ENCODE results near the gene POLR3H.

The POLR3H gene

DNA sequence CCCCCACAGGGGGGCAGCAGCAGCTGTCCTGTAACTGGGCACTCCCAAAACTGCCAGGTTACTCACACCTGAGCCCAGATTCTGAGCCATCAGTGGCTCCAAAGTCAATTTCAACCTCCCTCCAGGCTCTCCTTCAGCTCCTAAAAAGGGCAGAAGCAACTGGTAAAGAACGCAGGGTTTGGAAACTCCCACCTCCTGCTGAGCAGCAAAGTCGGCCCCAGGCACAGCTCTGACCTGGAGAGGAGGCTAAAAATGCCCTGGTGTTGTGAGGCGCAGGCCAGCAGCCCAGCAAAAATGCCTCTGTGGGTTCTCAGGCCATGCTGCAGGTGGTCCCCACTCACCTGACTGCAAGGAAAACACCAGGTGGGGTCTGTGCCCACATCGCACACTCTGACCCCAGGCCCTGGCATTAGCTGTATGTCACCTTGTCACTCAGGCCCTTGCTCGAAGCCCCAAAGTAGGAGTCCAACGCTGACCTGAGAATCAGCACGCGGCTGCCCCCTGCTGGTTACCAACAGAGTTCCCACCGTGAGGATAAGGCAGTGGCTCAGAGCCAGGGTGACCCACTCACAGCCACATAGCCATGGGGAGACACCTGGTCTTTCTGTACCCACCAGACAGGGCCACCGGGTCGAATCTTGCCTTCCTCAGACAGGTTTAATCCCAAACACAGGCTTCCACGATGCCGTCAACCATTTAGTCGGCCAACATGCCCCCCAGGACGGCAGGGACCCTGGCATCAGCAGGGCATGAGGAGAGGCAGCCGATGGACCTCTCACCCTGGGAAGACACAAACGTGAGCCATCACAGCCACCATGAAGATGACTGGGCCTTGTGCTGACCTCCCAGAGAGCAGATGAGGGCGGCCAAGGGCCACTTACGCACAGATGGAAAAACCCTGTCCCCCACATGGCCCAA lies 11.1 kb downstream of the POLR3H start:
- DNase-seq: peak; percentile 28 to 82

DNA sequence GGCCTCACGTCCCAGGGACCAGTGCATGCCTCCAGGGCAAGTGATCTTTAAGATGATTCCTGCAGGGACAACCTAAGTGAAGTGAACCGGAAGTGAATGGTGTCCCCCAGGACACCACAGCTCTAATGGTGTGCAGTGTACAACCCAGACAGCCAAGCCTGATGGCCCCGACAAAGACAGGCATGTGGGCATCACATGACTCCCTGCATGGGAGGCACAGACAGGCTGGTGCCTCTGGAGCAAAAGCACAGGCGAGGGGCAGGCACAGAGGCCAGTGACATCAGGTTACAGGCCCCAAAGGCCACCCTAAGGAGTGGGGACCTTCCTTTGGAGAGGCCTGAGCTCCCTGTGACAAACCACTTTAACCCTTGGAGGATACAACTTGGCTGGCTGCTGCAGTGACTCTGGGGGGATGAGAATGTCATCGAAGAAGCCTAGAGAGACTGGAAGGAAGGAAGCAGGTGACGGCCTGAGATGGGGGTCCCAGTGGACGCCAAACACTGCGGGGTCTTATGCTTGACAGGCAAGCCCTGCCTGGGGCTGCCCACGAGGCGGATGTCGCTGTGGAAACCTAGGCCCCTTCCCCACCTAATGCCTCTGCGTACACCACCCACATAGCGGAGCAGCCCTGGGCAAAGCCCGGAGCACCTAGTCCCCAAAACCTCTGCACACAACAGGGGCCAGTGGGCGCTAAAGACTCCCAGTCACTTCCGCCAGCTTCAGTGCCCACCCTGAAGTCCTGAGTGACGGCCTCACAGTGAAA lies 12.4 kb downstream of the POLR3H start:
- DNase-seq: no peak

DNA sequence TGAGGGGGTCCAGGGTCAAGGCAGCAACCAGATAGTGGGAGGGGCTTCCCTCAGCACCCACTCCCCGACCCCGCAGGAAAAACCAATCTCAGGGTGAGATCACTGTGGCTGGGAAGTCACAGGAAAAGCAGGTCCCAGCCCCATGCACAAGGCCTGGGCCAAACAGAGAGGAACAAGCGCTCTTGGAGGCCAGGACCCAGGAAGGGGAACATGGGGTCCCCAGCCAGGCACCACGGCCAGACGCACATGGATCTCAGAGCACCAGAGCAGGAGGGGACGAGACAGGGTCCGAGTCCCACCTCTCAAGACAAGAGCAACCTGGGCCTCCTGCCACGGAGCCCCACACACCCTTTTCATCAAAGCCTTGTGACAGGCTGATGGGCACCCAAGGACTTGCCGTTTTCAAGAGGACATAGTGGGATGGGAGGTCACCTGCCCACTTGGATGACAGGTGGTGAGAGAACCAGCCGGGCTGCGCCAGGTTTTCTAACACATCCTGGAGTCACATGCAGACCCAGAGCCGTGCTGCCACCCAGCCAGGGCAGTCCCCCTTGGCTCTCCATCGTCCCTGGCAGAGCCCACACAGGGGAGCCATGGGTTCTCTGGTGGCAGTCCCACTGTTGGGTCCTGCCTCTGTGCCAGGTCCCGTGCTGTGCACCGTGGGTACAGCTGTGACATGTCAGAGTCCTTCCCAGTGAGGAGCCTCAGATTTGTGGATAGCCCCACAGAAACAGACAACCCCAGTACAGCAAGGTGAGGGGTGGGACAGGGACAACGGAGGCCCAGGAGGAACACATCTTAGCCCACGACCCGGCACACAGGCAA lies 13.2 kb downstream of the POLR3H start:
- no peak for DNase-seq

DNA sequence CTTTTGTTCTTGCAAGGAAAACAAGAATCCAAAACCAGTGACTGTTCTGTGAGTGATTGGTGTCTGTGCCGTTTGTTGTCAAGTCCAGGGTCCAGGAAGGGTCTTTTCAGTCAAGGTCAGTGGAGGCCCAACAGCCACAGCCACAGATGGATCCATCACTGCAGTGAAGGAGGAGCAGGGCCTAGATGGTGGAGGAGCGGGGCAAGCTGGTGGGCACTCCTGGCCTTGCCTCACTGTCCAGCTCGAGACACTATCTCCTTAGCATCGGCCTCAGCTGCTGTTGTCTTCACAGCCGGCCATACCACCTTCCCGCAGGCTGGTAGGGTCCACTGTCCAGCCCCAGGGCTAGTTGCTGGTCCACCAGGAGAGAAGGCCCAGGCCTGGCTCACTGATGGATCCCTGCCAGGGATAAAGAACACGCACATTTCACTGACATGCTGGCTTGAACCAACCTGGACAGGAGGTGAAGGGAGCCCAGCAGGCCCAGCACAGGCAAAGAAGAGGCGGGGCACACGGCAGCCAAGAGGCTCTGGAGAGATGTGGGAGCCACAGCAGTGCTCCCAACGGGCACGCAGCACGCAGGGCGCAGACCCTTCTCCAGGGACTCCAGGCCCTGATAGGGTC lies 15.2 kb downstream of the POLR3H start:
- no peak for DNase-seq

DNA sequence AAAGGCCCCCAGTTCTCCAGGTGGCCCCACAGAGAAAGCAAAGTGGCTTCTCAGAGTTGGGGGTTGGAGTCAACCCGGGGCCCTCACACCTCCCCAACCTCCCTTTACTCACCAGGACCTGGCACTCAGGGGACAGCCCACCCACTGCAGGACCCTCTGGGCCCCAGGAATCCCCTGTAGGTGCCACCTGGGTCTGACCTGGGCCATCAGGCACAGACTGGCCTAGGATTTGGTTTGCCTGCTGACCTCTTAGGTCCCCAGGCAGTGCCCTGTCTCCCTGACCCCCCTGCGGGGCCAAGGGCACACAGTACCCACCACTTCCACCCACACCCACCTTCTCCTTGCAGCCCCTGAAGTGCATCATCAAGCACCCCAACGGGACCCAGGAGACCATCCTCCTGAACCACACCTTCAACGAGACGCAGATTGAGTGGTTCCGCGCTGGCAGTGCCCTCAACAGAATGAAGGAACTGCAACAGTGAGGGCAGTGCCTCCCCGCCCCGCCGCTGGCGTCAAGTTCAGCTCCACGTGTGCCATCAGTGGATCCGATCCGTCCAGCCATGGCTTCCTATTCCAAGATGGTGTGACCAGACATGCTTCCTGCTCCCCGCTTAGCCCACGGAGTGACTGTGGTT lies 16.0 kb downstream of the POLR3H start:
- no peak for DNase-seq

DNA sequence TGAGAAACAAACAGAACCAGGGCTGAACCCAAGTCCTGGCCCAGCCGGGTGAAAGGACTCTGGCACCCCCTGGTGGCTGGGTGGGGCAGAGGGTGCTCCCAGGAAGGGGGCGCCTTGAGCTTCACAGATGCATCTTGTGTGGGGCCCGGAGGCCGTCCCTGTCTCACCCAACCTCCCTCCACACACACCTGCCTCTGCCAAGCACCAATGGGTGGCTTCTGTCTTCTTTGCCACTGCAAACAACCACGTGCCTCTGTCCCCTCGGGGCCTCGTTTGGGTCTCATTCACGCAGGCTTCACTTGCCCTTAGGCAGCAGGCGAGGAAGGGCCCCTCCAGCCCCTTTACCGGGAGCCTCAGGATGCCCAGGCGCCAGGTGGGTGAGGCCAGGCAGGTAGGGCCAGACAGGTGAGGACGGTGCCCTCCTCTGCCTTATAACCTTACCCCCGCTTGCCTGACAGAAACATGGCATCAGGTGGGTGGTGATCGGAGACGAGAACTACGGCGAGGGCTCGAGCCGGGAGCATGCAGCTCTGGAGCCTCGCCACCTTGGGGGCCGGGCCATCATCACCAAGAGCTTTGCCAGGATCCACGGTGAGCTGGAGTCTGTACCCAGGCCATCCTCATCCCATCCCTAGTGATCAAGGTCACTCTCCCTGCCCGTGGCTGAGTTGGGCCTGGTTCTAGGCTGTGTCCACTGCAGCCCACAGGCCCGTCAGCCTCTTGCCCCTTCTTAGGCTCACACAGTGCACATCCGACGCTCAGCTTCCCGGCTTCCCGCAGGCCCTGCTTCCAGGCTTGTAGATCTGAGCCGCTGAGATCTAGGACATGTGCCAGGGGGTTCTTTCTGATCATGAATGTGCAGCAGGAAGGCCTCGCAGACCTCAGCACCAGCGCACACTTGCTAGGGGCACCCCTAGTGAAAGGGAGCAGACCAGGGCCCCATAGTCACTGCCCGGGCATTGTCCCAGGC lies 17.2 kb downstream of the POLR3H start:
- DNase-seq: peak in 1 of 2 donors; percentile 55

DNA sequence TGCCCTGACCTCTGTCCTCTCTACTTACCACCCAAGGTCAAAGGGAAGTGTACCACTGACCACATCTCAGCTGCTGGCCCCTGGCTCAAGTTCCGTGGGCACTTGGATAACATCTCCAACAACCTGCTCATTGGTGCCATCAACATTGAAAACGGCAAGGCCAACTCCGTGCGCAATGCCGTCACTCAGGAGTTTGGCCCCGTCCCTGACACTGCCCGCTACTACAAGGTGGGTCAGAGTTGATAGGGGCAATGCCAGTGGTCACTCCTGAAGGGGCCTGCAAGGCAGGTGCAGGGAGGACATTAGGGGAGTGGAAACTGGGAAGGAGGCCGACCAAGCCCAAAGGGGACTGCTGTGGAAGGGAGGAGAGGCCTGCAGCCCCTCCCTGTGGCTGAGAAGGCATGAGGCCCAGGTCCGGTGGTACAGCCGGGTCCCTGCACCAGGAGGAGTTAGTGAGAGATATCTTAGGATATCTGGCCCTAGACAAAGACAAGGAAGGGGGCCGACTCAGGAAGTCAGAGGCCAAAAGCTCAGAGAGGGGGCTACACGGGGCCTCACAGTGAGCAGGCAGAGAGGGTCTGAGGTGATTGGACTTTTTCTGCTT lies 17.9 kb downstream of the POLR3H start:
- DNase-seq: no peak

DNA sequence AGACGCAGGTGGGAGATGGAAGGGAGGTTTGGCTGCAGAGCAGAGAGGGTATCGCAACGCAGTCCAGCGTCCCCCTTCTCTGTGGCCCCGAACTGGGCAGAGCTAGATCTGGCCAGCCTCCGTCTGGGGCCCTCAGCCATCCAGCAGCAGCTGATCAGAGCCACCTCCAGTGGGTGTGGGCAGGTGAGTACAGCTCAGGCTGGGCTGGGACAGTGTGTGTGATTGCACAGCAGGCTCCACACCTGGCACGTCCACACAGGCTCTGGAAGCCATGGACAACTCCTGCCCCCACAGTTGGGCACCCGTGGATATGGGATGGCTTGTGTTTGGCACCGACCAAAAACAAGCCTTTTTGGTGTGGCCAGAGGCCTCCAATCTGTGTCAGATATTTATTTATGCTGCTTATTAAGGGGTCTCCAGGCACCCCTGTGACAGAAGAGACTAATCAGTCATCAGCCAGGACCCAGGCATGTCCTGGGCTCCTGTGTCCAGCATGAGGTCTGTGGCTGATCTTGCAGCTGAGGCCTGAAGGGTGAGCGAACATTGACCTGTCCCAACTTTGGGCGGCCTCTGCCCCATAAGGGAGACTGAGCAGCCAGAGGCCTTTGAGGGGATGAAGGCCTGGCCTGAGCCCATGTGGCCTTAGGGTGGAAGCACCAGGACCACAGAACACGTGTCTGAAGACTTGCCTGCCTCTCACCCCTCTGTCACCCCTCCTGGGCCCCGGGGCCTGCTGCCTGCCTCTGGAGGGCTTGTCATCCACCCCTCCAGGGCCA lies 18.6 kb downstream of the POLR3H start:
- no peak for DNase-seq

DNA sequence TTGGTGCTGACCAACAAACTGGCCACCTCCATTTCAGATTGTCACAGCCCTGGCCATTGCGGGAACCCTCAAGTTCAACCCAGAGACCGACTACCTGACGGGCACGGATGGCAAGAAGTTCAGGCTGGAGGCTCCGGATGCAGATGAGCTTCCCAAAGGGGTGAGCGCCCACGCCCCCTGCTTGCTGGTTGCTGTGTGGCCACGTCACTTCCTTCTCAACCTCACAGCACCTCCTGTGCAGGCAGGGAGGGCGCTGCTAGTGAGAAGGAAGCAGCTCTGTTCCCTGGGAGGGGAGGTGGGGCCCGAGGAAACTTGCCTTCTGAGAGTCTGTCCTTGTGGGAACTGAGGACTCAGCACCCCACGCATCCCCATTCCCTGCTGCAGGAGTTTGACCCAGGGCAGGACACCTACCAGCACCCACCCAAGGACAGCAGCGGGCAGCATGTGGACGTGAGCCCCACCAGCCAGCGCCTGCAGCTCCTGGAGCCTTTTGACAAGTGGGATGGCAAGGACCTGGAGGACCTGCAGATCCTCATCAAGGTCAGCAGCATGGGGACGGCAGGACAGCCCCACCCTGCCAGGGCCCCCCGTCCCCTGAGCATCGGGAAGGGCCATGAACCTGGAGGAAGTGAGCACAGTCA lies 19.3 kb downstream of the POLR3H start:
- peak; percentile 28 to 47 for DNase-seq

DNA sequence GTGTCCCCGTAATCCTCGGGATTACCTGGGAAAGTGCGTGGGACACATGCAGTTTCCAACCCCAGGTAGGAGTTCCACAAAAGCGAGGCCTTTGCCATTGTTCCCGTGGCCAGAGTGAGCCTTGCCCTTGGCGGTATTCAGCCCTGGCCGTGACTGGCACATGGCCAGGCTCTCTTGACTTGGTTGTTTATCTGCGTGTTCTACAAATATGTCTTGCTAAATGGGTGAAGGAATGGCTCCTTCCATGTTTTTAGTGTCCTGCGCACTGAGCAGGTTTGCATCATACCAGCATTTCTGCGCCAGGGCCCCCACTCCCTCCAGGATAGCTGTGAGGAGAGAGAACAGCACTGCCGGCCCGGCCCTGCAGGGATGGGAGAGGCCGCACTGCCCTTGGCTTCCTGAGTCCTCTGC lies 20.0 kb downstream of the POLR3H start:
- DNase-seq: no peak

DNA sequence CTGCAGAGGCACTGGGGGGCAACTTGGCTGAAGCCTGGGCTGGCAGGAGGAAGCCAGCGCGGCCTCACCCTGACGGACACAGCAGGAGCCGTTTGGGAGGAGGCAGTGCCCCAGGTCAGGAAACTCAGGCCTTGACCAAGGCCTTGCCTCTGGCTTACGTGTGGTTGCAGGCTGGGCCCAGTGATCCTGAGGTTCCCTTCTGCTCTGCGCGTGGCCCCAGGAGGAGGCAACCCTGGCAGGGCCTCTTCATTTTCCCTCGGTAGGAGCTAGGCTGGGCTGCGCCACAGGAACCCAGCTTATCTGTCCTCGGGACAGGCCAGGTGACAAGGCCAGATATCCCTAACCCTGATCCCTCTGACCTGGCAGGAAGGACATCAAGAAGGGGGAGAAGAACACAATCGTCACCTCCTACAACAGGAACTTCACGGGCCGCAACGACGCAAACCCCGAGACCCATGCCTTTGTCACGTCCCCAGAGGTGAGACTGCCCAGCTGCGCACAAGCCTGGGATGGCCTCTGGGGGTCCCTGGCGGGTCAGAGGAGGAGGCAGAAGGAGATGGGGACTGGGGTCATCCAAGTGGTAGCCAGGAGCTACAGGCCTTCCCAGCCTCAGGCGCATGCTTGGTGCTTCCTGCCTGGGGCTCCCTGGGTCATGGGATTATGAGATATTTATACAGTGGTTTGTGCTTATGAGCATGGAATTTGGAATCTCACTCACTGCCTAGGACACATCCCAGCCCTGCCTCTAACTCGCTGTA lies 20.6 kb downstream of the POLR3H start:
- DNase-seq: no peak

DNA sequence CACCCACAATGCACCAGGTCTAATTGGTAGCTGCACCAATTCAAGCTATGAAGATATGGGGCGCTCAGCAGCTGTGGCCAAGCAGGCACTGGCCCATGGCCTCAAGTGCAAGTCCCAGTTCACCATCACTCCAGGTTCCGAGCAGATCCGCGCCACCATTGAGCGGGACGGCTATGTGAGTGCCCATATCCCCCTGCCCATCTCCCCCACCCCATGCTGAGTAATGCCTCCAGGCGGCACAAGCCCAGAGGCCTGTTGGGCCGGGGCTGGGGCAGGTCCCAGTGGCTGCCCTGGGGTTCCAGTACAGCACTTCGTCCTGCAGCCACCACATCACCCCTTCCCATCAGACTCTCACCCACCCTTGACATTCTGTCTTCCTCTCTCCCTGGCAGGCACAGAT lies 21.5 kb downstream of the POLR3H start:
- no peak for DNase-seq

DNA sequence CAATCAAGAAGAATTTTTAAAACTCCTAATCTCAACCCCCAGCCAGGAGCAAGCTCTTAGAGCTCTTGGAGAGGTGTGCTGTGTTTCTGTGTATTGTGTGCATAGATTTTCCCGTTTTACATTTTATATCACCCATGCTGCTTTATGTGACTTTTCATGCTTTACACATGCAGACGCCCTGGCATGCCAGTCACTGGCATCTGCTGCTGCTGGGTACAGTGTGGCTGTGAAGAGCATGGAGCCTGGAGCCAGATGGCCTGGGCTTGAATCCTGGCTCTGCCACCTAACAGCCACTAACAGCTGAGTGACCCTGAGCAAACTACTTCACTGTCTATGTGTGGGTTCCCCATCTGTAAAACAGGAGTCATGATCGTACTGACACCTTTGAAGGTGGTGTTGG lies 23.1 kb downstream of the POLR3H start:
- DNase-seq: no peak

DNA sequence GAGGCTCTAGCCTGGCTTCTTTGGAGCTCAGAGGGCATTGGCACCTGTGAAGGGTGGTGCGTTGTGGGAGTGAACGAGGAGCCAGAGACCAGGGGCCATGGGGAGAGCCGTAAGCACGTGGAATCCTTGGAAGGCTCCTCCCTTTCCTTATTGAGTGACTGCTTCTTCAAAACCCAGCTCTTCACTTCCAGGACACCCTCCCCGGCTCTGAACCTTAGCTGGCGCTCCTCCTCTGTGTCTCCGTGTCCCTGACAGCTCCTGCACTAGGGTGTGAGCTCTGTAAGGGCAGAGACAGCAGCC lies 26.3 kb downstream of the POLR3H start:
- no peak for DNase-seq

DNA sequence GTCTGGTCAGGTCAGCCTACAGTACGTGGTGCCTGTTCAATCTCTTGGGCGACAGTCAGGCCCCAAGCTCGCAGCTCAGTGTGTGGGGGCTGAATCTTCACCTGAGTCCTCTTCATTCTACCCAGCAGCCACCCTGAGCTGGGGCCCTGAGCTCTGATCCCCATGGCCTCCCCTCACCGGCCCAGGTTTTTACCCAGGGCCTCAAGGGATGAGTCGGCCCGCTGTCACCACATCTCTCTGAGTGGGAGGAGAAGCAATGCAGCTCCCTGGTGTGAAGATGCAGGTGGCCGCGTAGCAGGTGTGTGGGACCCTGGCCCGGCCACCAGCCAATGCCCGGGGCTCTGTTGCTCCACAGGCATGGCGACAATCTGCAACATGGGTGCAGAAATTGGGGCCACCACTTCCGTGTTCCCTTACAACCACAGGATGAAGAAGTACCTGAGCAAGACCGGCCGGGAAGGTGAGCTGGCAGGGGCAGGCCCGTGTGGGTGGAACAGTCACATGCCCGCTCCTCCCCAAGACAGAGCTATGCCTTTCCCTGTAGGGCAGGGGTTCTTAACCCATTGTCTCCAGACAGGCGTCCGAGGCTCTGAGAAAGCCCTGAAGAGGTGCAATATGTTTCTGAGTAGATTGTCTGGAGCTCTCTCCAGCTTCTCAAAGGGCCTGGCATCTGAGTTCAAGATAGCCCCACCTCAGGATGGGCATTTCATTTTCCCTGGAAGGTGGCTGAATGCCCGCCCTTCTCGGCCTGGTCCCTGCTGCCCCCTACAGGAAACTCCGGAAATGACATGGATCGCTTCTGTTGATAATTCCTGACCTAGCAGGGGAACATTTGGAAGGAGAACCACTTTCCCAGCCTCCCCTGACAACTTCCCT lies 26.9 kb downstream of the POLR3H start:
- peak in 1 of 2 donors; percentile 70 for DNase-seq

DNA sequence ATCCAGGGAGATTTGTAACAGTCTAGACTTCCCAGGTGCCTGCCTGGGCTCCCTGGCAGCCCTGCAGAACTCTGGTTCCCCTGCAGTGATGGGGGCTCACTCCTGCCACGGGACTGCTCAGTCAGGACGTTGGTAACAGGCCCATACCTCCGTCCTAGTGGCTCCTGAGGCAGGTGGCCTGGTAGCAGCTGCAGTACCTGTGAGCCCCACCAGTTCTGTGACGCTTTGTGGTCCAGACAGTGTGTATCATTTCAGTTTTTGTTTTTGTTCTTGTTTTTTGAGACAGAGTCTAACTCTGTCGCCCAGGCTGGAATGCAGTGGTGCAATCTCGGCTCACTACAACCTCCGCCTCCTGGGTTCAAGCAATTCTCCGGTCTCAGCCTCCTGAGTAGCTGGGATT lies 27.8 kb downstream of the POLR3H start:
- no peak for DNase-seq

DNA sequence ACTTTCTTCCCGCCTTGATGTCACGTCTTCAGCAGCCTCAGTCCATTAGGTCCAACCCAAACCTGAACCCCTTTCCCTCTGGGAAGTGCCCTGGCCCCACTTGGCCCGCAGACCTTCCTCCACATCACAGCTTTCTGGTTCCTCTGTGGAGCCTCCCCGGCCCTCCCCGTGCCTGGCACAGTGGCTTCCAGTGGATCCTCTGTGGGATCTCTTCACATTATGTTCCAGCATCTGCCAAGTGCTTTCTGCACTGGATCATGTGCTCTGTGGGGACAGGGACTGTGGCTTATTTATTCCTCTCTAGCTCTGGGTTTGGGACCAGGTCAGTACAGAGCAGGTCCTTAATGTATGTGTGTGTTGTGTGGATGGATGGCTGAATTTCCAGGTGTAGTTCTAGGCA lies 30.9 kb downstream of the POLR3H start:
- no peak for DNase-seq
